Measurements from ENCODE around the gene PIR.

The PIR gene

GRCh38 chrX:15416133-15416993 is 76.8 kb downstream of the PIR start:
- peak; percentile 14 for DNase-seq

GRCh38 chrX:15413101-15413500 is 80.0 kb downstream of the PIR start:
- no peak for DNase-seq

GRCh38 chrX:15410947-15411346 is 82.2 kb downstream of the PIR start:
- DNase-seq, result no peak

GRCh38 chrX:15410430-15410829 is 82.7 kb downstream of the PIR start:
- DNase-seq, result no peak

- no peak for DNase-seq
These were observed 87.3 kb downstream of the PIR start for GRCh38 chrX:15405846-15406245.

GRCh38 chrX:15404401-15405096 is 88.6 kb downstream of the PIR start:
- no peak for DNase-seq

- DNase-seq, result no peak
These were observed 91.8 kb downstream of the PIR start for GRCh38 chrX:15401378-15401777.

- DNase-seq, result no peak
These were observed 93.2 kb downstream of the PIR start for GRCh38 chrX:15399962-15400391.

GRCh38 chrX:15398874-15399273 is 94.3 kb downstream of the PIR start:
- no peak for DNase-seq

GRCh38 chrX:15395789-15396188 is 97.3 kb downstream of the PIR start:
- DNase-seq, result no peak

GRCh38 chrX:15391850-15392249 is 101.3 kb downstream of the PIR start:
- DNase-seq, result no peak

GRCh38 chrX:15384304-15384703 is 108.8 kb downstream of the PIR start, which contains the start of gene VEGFD:
VEGFD (minus strand) TSS chrX:15384413; CDS start chrX:15383946, 467 bp downstream.
- peak; percentile 53 for DNase-seq

GRCh38 chrX:15382813-15383212 is 110.3 kb downstream of the PIR start:
- DNase-seq, result no peak

- peak; percentile 48 for DNase-seq
These were observed 116.2 kb downstream of the PIR start for GRCh38 chrX:15376956-15377355.

GRCh38 chrX:15373976-15374375 is 119.2 kb downstream of the PIR start:
- peak; percentile 48 for DNase-seq

GRCh38 chrX:15366506-15367352 is 126.4 kb downstream of the PIR start:
- no peak for DNase-seq

- DNase-seq, result no peak
These were observed 133.4 kb downstream of the PIR start for GRCh38 chrX:15359701-15360100.

- no peak for DNase-seq
These were observed 134.6 kb downstream of the PIR start for GRCh38 chrX:15358533-15358932.

- no peak for DNase-seq
These were observed 136.7 kb downstream of the PIR start for GRCh38 chrX:15356444-15356843.

- DNase-seq, result no peak
These were observed 142.7 kb downstream of the PIR start for GRCh38 chrX:15350329-15350996.

GRCh38 chrX:15349046-15349445 is 144.1 kb downstream of the PIR start:
- peak; percentile 53 for DNase-seq

- no peak for DNase-seq
These were observed 147.2 kb downstream of the PIR start for GRCh38 chrX:15345976-15346375.

All from fibroblast of skin of abdomen (primary cell).